Caco-2 (cell line): ENCODE data around the gene PSMC5. TPM values are rescaled to one million over a fixed set of nuclear protein-coding genes. Genes with fewer than 3 reads are reported as not detected.

Source experiments
- BruUV-seq: library from RNA; stranded (reverse); fragments of 400-500 nt; replicated peaks from 2 replicates; lab custom pipeline; 2021; lab: Mats Ljungman, UMichigan
- CTCF ChIA-PET: fragments of 300-600 bp; sonication (Branson Sonifier 250); formaldehyde crosslinking; loops from one replicate; lab custom pipeline; 2022; ENCODE audit warnings: antibody characterized with exemption; lab: Charles Lee
- POLR2A ChIA-PET: fragments of 300-600 bp; sonication (Branson Sonifier 250); formaldehyde crosslinking; loops from one replicate; lab custom pipeline; 2022; ENCODE audit warnings: antibody characterized with exemption; lab: Charles Lee
- DNase-seq, 2 experiments: peaks; one replicate each; pipeline versions ENCODE4 v3.0.0 to v3.0.0-alpha.2; 2020 to 2022
- H3K27me3 ChIP-seq: replicated peaks from 2 replicates; pipeline ENCODE4 v1.6.0; 2011; ENCODE audit warnings: low read length; ENCODE audit not compliant: control insufficient read depth, insufficient read depth
- H3K36me3 ChIP-seq: 2 replicates; pipeline ENCODE4 v1.5.1; 2011; ENCODE audit warnings: low read length; ENCODE audit not compliant: control insufficient read depth, insufficient read depth
- H3K4me1 ChIP-seq: fragments of 250-450 bp; sonication (Bioruptor Pico); 2 replicates; pipeline ENCODE4 v1.5.1; 2020; ENCODE audit warnings: mild to moderate bottlenecking
- H3K4me3 ChIP-seq: 2 replicates; pipeline ENCODE4 v1.5.1; 2011; ENCODE audit warnings: low read depth, mild to moderate bottlenecking, control low read depth, low read length
- H3K9me3 ChIP-seq: fragments of 250-450 bp; sonication (Bioruptor Pico); 2 replicates; pipeline ENCODE4 v1.5.1; 2020; ENCODE audit warnings: mild to moderate bottlenecking, moderate library complexity
- H3K27ac Mint-ChIP-seq: one replicate; pipeline ENCODE4 v1.8.0; 2022; ENCODE audit warnings: mixed read lengths; ENCODE audit not compliant: unreplicated experiment
- H3K27me3 Mint-ChIP-seq: one replicate; pipeline ENCODE4 v1.8.0; 2022; ENCODE audit warnings: mixed read lengths; ENCODE audit not compliant: insufficient read depth, unreplicated experiment
- H3K36me3 Mint-ChIP-seq: one replicate; pipeline ENCODE4 v1.8.0; 2022; ENCODE audit warnings: mild to moderate bottlenecking, mixed read lengths; ENCODE audit not compliant: insufficient read depth, unreplicated experiment
- H3K4me1 Mint-ChIP-seq: one replicate; pipeline ENCODE4 v1.8.0; 2022; ENCODE audit warnings: low read depth, mixed read lengths; ENCODE audit not compliant: unreplicated experiment
- H3K4me3 Mint-ChIP-seq: one replicate; pipeline ENCODE4 v1.8.0; 2022; ENCODE audit warnings: mild to moderate bottlenecking, moderate library complexity, mixed read lengths; ENCODE audit not compliant: unreplicated experiment
- H3K9me3 Mint-ChIP-seq: one replicate; pipeline ENCODE4 v1.8.0; 2022; ENCODE audit warnings: mixed read lengths; ENCODE audit not compliant: unreplicated experiment
- CTCF ChIP-seq, 2 experiments: fragments of 200-600 bp in 1 of 2; IDR thresholded peaks; 1 replicate in 1 of 2; 2 replicates in 1 of 2; pipeline versions ENCODE4 v1.5.1 to v1.8.0; 2011 to 2022; ENCODE audit warnings: antibody characterized with exemption in 1 of 2, control low read depth in 1 of 2, inconsistent platforms in 1 of 2, low read depth in 1 of 2, low read length in 1 of 2, mild to moderate bottlenecking in 1 of 2, moderate library complexity in 1 of 2; ENCODE audit not compliant: insufficient read depth in 1 of 2, severe bottlenecking in 1 of 2, unreplicated experiment in 1 of 2
- intact Hi-C: fragments of 100-400 bp; cut with micrococcal nuclease; formaldehyde crosslinking; loops from one replicate; pipeline ENCODE4 v1.10.0; 2022; ENCODE audit not compliant: unreplicated experiment
- total RNA-seq: library from RNA; stranded (reverse); gene quantifications from 2 replicates; pipeline ENCODE4 v1.2.3, GENCODE V29; 2022

Gene PSMC5
- total RNA-seq, 1 experiment from 2014 or later: 197 TPM

- BruUV-seq: no TSS peak
- peaks cover 20% of the 10 kb centered on the region for H3K4me1 Mint-ChIP-seq
- Histone ChIP-seq H3K4me1 (peaks cover 22% of the 10 kb centered on the region), H3K4me3 (no peak overlapping the region), H3K27me3 (no peaks in the 10 kb centered on the region), H3K9me3 (no peaks in the 10 kb centered on the region), H3K36me3 (peaks cover 6% of the 10 kb centered on the region)
- H3K27me3 Mint-ChIP-seq: no peaks in the 10 kb centered on the region
- H3K27ac Mint-ChIP-seq: no peak overlapping the region
- no peaks in the 10 kb centered on the region for H3K9me3 Mint-ChIP-seq
- intact Hi-C loops: loop anchor here (10.0 kb wide), 1 partner anchor 128 kb away; no protein-coding TSS in a partner anchor
- POLR2A ChIA-PET: no interaction called here
- peaks cover 100% of the 10 kb centered on the region for H3K36me3 Mint-ChIP-seq
- CTCF ChIA-PET: no interaction called here
- H3K4me3 Mint-ChIP-seq: no peak overlapping the region
- no peak for TF ChIP-seq CTCF (IDR thresholded peaks at IDR 0.05; ENCODE audit: insufficient read depth in 1 of 2, low read depth in 1 of 2, low read length in 1 of 2, severe bottlenecking in 1 of 2, unreplicated experiment in 1 of 2)
- DNase-seq: no peak
Measured at GRCh38 chr17:63822537-63822936, 4.7 kb upstream of the PSMC5 start.

GRCh38 chr17:63823659-63824331 is 3.4 kb upstream of the PSMC5 start:
- BruUV-seq: no TSS peak
- peaks cover 4% of the 10 kb centered on the region for H3K36me3 ChIP-seq
- no peaks in the 10 kb centered on the region for H3K9me3 ChIP-seq
- no peak for DNase-seq
- CTCF ChIA-PET: no interaction called here
- no peak overlapping the region for H3K4me3 Mint-ChIP-seq
- peak overlapping the region; percentile 19 for H3K27ac Mint-ChIP-seq
- intact Hi-C loops: loop anchor here (10.0 kb wide), 1 partner anchor 129 kb away; no protein-coding TSS in a partner anchor
- no peak overlapping the region for H3K4me3 ChIP-seq
- peaks cover 14% of the 10 kb centered on the region for H3K4me1 Mint-ChIP-seq
- H3K27me3 Mint-ChIP-seq: no peaks in the 10 kb centered on the region
- H3K9me3 Mint-ChIP-seq: no peaks in the 10 kb centered on the region
- no peak for TF ChIP-seq CTCF (IDR thresholded peaks at IDR 0.05; ENCODE audit: insufficient read depth in 1 of 2, low read depth in 1 of 2, low read length in 1 of 2, severe bottlenecking in 1 of 2, unreplicated experiment in 1 of 2)
- peaks cover 23% of the 10 kb centered on the region for H3K4me1 ChIP-seq
- peaks cover 97% of the 10 kb centered on the region for H3K36me3 Mint-ChIP-seq
- no peaks in the 10 kb centered on the region for H3K27me3 ChIP-seq
- POLR2A ChIA-PET: interaction anchor here (0.7 kb wide), 1 partner anchor 11 kb away, joined by 3 read pairs; no protein-coding TSS in a partner anchor

- H3K4me3 Mint-ChIP-seq: no peak overlapping the region
- H3K9me3 ChIP-seq: no peaks in the 10 kb centered on the region
- no TSS peak for BruUV-seq
- DNase-seq: no peak
- H3K27ac Mint-ChIP-seq: peak overlapping the region; percentile 19
- H3K9me3 Mint-ChIP-seq: no peaks in the 10 kb centered on the region
- no peaks in the 10 kb centered on the region for H3K27me3 Mint-ChIP-seq
- H3K4me3 ChIP-seq: no peak overlapping the region
- CTCF ChIA-PET: no interaction called here
- intact Hi-C loops: loop anchor here (10.0 kb wide), 1 partner anchor 130 kb away; no protein-coding TSS in a partner anchor
- POLR2A ChIA-PET: interaction anchor here (0.7 kb wide), 1 partner anchor 11 kb away, joined by 3 read pairs; no protein-coding TSS in a partner anchor
- TF ChIP-seq CTCF (IDR thresholded peaks at IDR 0.05; ENCODE audit: insufficient read depth in 1 of 2, low read depth in 1 of 2, low read length in 1 of 2, severe bottlenecking in 1 of 2, unreplicated experiment in 1 of 2): no peak
- peaks cover 97% of the 10 kb centered on the region for H3K36me3 Mint-ChIP-seq
- H3K4me1 ChIP-seq: peaks cover 18% of the 10 kb centered on the region
- no peaks in the 10 kb centered on the region for H3K27me3 ChIP-seq
- peaks cover 9% of the 10 kb centered on the region for H3K4me1 Mint-ChIP-seq
- H3K36me3 ChIP-seq: peaks cover 5% of the 10 kb centered on the region
Measured at GRCh38 chr17:63824362-63824761, 2.9 kb upstream of the PSMC5 start.
